SK-MEL-5 (cell line): ENCODE data around the gene FMOD. TPM values are rescaled to one million over a fixed set of nuclear protein-coding genes. Genes with fewer than 3 reads are reported as not detected.

ENCODE experiments used
- DNase-seq: peaks from one replicate; pipeline ENCODE4 v3.0.0-alpha.2; 2016; ENCODE audit warnings: low read depth, low spot score
- in situ Hi-C: cut with HindIII; loops from 2 replicates; pipeline ENCODE4 v1.10.0; 2016; ENCODE audit warnings: low sequenced_read_pairs, high pct_unique_total_duplicates, low pct_unique_long_range_greater_than_20kb
- polyA plus RNA-seq, 2 experiments: library from polyadenylated mRNA; depleted of rRNA; stranded (reverse); fragments of >200 nt; gene quantifications; 2 replicates each; pipeline ENCODE4 v1.2.3, GENCODE V29; 2015
- total RNA-seq: library from RNA; depleted of rRNA; stranded (reverse); fragments of >200 nt; shearing (Covaris generic); gene quantifications from 2 replicates; pipeline ENCODE4 v1.2.3, GENCODE V29; 2014; rRNA removed

Gene FMOD
- 0.16 TPM in 2 replicates for total RNA-seq
- 0.73 and 1.1 TPM in 2 replicates for polyA plus RNA-seq (2015; cell fraction: cytosol; rRNA removed)
- 0.17 and 0.70 TPM in 2 replicates for polyA plus RNA-seq (2015; cell fraction: nucleus; rRNA removed)

- in situ Hi-C loops, result no loop called here
- DNase-seq, result no peak
Observed at GRCh38 chr1:203351037-203351625, at the start of gene FMOD. Gene FMOD, minus strand, starts transcription at chr1:203351122. Its CDS starts 2,852 bp downstream, at chr1:203348270.

DNA sequence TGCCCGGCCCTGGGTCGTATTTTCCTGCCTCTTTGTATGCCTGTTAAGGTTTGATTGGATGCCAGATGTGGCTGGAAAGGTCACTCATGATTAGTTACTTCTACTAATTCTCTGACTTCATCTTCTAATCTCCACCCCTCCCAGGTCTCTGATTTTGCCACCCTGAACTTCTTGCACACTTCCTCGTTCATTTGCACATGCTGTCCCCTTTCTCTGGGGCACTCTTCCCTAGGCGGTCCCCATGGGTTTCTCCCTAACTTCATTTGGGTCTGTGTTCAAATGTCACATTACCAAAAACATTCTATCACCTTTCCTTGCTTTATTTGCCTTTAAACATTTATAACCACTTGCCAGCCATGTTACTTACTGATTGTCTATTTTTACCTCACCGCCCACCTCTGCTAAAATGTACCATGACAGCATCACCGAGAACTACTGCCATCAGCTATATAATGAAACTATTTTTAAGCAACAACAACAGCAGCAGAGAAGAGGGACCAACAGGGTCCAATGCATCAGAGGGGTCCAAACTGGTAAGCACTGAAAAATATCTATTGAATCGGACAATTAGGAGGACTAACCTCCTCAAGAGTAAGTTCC is 45.8 kb upstream of the FMOD start:
- in situ Hi-C loops, result no loop called here
- no peak for DNase-seq

GRCh38 chr1:203395751-203396150 is 44.8 kb upstream of the FMOD start:
- in situ Hi-C loops, result no loop called here
- DNase-seq, result no peak

GRCh38 chr1:203390298-203390697 is 39.4 kb upstream of the FMOD start:
- no peak for DNase-seq
- in situ Hi-C loops, result no loop called here

- DNase-seq, result no peak
- in situ Hi-C loops, result no loop called here
Observed at GRCh38 chr1:203388683-203389082, 37.8 kb upstream of the FMOD start.

- in situ Hi-C loops, result no loop called here
- no peak for DNase-seq
Observed at GRCh38 chr1:203382026-203382425, 31.1 kb upstream of the FMOD start.

- in situ Hi-C loops, result no loop called here
- no peak for DNase-seq
Observed at GRCh38 chr1:203381151-203381751, 30.3 kb upstream of the FMOD start.

GRCh38 chr1:203380420-203381150 is 29.7 kb upstream of the FMOD start:
- in situ Hi-C loops, result no loop called here
- DNase-seq, result no peak

GRCh38 chr1:203379825-203380224 is 28.9 kb upstream of the FMOD start:
- DNase-seq, result no peak
- in situ Hi-C loops, result no loop called here

DNA sequence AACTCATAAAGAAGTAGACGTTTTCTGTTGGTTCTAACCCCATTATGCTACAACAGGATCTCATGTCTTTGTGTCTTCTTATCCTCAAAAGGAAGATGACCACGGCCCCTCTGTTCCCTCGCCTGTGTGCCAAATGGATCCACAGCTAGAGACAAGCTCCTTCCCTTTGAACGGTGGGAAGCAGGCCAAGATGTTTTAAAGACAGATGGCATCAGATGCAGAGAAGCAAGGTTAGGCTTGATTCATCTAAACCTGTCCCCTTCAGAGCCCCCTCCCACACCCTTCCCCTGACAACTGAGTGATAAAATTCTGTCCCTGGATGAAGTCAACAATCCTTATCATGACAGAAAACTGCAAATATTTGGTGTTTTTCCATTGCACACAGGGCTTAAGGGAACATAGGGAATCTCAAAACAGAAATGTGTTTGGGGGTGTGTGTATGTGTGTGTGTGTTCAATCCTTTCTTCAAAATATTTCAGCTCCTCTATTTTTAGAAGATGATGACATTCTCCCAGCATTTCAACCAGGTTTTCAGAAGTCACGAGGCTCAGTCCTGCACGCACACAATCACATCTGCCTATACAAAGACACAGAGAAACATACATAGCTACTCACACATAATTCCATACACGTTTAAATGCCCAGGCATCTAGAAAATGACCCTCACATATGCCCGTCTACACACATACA is 27.8 kb upstream of the FMOD start:
- DNase-seq, result no peak
- in situ Hi-C loops, result no loop called here

DNA sequence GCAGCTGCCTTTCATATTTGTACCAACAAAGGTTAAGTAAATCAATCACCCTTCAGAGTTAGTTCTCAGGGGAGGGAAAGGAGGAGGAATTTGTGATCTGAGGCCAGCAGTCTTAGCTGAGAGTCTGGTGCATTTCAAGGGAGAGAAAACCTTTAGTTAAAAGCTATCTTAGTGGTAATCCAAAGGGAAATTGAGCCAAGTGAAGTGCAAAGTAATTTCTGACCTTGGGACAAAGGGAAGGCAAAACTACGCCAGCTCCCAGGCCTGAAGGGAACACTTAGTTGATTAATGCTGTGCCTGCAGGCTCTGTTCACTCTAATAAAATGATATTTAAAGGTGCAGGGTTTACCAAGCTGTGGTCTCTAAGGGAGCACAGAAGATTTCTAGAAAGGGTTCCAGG is 23.1 kb upstream of the FMOD start:
- in situ Hi-C loops, result no loop called here
- DNase-seq, result no peak

DNA sequence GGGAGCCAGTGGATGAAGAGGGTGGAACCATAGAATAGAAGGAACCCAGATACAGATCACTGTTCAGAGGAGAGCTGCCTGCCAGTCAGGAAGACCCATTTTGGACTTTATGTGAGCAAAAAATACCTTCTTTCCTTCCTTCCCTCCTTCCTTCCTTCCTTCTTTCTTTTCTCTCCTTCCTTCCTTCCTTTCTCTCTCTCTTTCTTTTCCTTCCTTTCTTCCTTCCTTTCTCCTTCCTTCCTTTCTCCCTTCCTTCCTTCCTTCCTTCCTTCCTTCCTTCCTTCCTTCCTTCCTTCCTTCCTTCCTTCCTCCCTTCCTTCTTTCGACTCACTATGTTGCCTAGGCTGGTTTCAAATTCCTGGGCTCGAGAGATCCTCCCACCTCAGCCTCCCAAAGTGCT is 22.1 kb upstream of the FMOD start:
- in situ Hi-C loops, result no loop called here
- no peak for DNase-seq

- in situ Hi-C loops, result no loop called here
Observed at GRCh38 chr1:203371288-203371687, 20.4 kb upstream of the FMOD start.

GRCh38 chr1:203369666-203370065 is 18.7 kb upstream of the FMOD start:
- DNase-seq, result no peak
- in situ Hi-C loops, result no loop called here

More at GRCh38 chr1:203371288-203371687, 20.4 kb upstream of the FMOD start:
- no peak for DNase-seq

DNA sequence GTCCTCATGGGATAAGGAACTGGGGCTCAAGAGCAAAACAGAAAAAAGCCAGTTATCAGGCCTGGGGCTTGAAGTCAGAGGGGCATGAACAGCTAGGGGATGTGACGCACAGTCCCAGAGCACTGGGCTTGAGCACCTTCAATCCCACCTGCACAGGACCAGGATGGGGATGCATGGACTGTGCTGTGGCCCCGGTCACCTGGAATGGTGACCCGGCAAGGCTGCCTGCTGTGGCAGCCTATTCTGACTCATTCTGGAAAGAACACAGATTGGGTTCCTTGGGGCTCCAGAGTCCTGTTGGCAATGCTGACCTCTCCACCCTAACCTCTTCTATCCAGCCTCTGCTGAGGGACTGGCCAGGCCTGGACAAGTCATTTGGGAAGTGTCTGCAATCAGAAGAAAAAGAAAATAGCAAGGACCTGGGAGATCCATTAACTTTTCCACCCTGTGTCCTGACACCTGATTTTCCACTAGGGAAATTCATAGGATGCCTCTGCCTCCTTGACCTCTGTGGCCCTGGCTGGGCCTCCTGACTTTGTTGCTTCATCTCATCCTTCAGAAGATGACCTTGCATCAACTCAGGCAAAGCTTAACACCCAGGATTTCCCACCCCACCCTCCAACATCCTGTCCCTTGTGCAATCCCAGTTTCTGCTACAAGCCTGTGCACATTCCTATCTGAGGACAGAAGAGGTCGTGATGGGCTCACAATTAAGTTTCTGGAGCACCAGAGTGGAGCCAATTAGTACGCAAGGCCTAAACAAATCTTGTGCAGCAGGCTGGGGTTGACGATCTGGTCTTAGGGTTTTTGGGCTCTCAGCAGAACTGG is 17.9 kb upstream of the FMOD start:
- peak; percentile 49 for DNase-seq
- in situ Hi-C loops, result no loop called here

DNA sequence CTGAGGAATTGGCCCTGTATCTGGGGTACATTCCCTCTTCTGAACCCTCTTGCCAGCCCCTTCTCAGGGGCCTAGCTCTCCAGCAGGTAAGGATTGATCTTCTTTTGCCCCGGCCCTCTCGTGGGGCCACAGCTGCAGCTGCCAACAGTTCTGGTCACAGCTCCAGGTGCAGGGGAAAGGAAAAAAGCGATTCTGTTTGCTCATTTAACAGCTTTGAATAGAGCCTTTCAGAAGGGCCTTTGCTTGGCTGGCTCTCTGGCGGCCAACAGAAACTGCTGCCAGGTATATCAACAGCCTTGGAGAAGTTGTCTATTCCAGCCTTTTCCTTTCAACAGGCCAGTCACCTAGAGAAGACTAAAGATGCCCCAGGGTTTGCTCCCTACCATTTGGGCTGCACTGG is 16.1 kb upstream of the FMOD start:
- no peak for DNase-seq
- in situ Hi-C loops, result no loop called here

DNA sequence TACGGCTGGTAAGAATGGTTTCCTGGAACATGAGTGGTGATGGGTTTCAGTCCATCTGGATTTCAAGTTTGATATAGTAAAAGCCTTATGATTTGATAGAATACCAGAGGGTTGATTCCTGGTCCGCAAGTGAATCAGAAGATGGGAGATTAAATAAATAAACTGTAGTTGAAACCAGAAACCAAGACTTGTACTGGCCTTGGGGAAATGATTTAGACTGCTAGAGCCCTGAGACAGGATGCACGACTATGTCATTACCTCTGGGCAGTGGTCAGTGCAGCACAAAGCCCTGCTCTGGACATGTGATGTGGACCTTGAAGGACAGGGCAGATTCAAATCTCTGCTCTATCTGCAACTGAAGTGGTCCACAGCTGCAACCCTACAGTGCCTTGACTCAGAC is 15.6 kb upstream of the FMOD start:
- no peak for DNase-seq
- in situ Hi-C loops, result no loop called here
